Skin of body (tissue), 2 donors: ENCODE data around the gene MACROH2A2. TPM values are rescaled to one million over a fixed set of nuclear protein-coding genes. Genes with fewer than 3 reads are reported as not detected.
"Not testable (repeated sequence)": the region's sequence is repeated elsewhere in the genome, so short reads cannot be mapped to it uniquely, and the experiment has no call there.

ENCODE experiments used
- DNase-seq: peaks from one replicate; lab custom pipeline; 2025; lab: John Stamatoyannopoulos, UW
- total RNA-seq: library from RNA; depleted of rRNA; stranded (reverse); fragments of >200 nt; gene quantifications from one replicate; pipeline ENCODE4 v1.2.3, GENCODE V29; 2014

Gene MACROH2A2
- total RNA-seq, 1 donor from 2014 or later = 10.2 TPM

DNA sequence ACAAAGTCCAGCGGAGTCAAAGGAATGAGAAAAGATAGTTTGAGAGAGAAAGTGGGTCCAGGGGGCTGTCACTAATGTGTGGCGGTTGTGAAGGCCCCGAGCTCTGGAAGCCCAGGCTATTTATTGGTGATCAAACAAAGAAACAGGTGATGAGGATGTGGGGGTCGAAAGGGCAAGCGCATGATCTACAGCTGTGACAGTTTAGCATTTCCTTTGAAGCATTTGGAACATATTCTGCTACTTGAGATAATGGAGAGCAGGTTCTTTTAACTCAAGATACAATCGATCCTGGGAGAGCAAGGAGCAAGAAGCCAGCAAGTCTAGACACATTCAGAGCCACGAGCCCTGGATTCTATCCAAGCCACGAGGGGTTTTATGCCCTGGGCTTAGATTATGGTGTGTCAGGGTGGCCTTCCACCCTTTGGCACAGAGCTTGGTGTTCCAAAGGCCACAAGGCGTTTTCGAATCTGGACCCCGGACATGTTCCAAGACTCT, 48.5 kb downstream of the MACROH2A2 start:
- DNase-seq = not testable (repeated sequence)

DNA sequence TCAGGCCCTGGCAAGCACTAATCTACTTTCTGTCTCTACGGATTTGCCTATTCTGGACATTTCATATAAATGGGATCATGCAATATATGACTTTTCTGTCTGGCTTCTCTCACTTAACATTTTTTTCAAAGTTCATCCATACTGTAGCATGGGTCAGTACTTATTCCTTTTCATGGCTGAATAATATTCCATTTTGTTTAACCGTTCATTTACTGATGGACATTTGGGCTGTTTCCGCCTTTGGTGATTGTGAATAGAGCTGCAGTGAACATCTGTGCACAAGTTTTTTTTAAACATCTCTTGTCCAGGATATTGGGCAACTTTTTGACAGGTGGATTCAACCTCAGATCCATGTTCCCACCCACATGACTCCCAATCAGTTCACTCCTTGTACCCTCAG, 49.0 kb downstream of the MACROH2A2 start:
- DNase-seq = no peak

DNA sequence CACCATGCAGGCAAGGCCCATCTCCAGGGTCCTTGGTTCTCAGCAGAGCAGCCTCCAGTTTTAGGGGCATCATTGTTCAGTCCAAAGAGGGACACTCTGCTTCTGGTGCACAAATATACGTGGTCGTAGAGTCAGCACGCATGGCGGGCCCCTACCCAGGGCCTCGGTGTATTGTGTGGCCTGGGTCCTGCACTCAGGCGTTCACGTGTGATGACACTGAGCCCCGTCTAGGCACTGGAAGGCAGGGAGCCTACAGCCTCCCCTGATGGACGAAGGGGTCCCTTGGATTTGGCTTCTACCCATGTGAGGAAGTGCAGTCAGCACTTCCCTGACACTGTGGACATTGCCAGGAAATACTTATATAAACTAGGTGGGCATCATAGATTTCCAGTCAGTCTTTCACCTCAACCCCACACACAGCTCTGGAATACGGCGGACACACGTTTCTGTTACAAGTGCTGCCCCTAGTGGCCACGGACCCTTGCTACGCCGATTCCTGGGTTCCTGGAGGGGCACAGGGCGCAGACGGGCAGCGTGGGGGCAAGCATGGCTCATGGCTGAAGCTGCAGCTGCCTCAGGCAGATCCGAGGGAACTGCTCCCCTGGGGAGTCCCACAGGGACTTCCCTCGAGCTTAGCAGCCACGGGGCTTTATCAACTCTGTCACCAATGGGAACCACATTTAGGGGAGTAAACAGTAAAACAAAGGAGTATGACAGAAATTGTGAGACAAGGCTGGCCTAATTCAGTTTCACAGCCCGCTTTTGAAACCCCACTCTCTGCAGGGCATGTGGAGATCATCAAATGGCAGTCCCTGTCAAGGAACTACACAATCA, 54.5 kb downstream of the MACROH2A2 start:
- no peak for DNase-seq

DNA sequence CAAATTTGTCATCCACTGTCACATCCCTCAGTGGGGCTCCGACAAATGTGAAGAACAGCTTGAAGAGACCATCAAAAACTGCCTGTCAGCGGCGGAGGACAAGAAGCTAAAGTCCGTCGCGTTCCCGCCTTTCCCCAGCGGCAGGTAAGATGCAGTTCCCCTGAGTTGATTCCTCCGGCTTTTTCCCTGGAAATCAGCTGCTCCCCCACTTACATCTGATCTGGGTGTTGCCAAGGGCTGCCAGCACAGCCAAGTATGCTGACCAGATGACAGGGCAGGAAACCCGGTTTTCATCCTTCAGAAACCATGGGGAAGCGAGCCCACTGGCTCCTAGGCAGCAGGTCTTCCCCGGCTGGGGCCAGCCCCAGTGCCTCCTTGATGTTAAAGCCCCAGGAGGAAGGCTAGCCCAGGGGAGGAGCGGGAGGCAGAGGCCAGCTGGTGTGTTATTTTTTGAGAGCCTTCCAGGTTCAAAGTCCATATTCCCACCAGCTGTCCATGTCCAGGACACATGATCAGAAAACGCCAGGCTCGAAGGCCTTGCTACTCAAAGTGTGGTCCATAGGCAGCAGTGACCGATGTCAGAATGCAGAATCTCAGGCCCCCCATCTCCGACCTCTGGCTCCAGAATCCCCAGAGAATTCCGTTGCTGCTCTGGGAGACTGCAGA, 56.6 kb downstream of the MACROH2A2 start:
- no peak for DNase-seq

DNA sequence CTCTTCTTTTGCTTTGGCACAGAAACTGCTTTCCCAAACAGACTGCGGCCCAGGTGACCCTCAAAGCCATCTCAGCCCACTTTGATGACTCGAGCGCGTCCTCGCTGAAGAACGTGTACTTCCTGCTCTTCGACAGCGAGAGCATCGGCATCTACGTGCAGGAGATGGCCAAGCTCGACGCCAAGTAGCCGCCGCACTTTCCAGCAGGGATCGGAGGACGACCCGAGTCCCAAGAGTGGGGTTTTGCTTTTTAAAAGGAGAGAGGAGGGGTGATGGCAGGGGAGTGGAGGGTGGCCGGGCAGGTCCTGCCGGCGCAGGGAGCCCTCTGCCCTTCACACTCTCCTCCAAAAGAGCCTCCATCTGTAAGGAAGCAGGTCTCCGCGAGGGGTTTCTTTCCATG, 58.9 kb downstream of the MACROH2A2 start:
- DNase-seq = no peak

DNA sequence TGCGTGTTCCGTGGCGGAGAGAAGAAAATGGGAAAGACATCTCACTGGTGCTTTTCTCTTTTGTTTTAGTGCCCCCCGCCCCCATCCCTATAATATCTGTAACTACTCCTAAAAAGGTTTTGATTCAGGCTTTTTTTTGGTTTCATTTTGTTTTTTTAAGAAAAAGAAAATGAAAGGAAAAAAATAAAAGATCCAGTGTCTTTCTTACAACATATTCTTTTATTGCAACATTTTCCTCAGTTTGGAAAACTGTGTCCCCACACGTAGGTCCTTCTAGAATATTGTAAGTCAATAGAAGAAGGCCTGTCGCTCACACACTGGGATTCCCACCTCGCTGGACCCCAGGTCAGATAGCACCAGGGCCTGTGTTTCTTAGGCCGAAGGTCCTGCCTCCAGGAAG, 59.4 kb downstream of the MACROH2A2 start:
- DNase-seq = no peak

DNA sequence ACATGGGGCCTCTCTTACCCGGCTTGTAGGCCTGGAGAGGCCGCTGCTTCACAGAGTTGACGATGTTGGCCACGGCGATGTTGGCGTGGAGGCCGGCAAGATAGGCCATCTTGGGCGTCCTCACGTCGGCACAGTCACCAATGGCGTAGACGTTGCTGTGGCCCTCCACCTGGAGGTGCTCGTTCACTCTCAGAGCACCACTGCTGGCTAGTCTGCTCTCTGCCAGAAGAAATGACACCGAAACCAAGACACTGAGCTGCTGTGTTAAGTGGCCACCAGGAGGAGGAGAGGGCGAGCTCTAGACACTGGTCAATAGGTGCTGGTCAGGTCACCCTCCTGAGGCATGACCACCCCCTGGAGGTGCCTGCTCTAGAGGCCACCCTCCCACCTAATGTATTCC, 62.3 kb downstream of the MACROH2A2 start:
- DNase-seq = no peak

DNA sequence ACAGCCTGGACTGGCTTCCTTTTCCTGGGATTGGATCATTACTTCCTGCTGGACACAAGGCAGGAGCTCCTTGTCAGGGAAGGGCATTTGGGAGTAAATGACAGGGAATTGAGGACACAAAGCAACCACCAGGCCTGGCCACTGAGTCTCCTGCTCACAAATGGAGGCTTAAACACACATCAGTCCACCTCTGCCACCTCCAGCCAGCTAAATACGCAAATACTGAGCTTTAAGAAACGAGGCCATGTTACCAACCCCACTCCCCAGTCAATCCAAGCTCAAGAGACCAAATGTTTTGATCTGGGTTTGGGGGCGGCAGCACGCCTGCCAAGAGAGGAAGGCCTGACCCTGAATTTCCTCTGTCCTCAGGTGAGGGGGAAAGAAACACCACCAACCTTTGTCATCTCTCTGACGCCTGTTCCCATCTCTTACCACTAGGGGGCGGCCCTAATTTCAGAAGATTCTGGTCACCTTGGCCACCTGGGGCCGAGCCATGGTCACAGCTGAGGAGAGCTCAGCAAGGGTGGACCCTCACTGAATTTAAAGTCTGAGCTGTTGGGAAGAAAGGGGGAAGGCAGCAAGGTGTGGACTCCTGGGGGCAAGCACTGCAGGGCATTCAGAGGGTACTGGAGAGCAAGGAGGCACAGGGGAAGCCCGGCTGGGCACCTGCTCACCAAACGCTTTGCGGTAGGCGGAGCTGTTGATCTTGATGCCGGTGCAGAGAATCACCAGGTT, 63.5 kb downstream of the MACROH2A2 start:
- no peak for DNase-seq

DNA sequence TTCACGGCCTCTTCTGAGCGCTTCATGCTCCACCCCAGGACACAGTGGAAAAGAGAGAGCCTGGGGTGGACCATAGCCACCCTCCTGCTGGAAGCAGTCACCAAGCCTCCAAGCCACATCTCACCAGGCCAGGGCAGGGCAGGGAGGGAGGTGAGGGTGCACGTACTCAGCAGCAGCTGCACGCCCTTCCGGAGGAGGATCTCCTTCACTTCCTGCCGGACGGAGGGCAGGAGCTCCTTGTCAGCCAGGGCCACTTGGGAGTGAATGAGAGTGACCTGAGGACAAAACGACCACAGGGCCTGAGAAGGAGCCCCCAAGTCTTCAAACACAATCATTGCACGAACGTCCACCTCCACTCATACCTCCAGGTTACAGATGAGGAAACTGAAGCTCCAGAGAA, 65.0 kb downstream of the MACROH2A2 start:
- no peak for DNase-seq

DNA sequence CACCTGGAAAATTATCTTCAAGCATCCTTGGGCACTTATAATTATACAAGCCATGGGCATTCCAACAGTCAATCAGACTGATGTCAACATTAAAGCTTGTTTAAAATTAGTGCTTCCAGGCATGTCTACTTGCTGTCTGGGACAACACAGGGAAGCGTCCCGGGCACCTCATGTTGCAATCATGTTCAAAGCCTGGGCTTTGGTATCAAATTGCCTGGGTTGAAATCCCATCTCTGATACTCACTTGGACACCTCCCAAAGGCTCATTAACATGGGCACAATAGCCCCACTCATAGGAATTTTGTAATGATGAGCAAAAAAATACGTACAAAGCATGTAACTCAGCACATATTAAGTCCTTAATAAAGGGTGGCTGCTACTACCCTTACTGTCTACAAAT, 65.5 kb downstream of the MACROH2A2 start:
- no peak for DNase-seq

DNA sequence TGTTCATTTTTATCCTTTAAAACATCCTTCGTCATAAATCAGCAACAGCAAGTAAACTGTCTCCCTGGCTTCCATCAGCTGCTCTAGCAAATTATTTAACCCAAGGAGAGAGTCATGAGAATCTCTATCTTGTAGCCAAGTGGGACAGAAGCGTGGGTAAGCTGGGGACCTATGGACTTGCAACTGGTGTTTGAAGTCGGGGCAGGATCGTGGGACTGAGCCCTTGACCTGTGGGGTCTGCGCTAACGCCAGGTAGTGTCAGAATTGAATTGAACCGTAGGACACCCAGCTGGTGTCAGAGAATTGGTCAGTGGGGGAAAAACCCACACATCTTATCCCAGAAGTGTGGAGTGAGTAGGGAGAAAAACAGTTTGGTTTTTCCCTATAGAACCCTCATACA, 66.6 kb downstream of the MACROH2A2 start:
- DNase-seq = no peak

DNA sequence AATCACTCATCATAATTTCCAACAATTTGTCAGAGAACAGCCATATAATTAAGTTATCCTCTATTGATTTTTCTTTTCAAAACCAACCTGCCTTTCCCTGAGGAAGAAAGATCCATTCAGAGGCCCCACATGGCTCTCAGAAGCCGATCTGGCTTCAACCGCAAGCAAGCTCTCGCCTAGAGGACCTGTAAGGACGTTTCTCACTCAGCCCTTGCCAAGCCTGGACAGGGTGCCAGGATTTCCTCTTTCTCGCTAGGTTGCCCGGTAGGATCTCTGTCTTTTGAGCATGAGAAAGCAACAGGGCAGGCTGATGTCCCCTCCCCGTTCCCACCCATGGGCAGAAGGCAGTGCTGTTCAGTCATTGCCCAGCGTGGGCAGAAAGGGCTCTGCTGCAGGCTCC, 67.0 kb downstream of the MACROH2A2 start:
- DNase-seq = no peak

DNA sequence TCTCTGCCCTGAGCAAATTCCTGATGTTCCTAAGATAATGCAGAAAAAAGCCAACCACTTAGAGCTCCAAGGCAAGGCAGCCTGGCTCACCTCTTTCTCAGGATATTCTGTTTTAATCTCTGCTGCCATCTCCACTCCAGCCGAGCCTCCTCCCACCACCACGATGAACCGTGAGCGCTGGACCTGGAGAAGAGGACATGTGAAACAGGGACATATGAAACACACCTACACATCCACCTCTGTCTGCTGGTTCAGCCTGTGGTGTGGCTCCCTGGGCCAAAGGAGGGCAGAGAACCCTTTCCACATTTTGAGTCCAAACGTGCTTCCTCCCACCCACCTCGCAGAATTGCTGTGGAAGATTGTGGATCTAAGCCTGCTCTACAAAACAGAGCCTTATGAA, 67.8 kb downstream of the MACROH2A2 start:
- no peak for DNase-seq

DNA sequence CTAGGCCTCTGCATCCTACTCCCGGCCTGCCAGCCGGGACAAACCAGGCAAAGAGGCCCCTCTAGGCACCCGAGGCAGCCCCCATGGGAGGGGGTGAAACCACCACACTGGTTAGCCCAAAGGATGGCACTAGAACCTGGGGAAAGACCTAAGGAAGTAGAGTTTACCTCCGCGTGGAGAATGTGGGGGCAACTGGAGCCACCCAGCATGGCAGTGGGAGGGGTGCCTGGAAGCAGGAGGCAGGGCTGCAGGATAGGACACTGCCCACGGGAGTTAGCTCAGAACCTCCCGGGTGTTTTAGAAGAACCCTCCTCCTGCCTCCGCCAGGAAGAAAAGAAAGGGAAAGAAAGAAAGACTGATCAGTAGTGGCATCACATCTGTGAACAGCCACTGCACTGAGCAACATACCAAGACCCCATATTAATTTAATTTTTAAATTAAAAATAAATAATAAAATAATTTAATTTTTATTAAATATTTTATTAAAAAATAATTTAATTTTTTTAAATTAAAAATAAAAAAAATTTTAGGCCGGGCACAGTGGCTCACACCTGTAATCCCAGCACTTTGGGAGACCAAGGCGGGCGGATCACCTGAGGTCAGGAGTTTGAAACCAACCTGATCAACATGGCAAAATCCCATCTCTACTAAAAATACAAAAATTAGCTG, 68.8 kb downstream of the MACROH2A2 start:
- no peak for DNase-seq

DNA sequence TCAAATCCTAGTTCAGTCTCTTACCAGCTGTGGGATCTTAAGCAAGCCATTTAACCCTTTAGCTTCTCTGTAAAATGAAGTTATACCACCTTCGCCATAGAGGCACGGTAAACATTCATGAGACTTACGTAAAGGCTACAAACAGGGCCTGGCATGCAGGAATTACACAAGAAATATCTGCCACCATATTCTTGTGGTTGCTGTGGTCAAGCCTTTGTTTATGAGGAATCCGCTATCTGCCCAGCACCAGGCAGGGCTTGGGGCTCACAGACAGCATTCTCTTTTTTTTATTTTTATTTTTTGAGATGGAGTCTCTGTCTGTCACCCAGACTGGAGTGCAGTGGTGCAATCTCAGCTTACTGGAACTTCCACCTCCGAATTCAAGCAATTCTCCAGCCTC, 70.1 kb downstream of the MACROH2A2 start:
- DNase-seq = no peak

DNA sequence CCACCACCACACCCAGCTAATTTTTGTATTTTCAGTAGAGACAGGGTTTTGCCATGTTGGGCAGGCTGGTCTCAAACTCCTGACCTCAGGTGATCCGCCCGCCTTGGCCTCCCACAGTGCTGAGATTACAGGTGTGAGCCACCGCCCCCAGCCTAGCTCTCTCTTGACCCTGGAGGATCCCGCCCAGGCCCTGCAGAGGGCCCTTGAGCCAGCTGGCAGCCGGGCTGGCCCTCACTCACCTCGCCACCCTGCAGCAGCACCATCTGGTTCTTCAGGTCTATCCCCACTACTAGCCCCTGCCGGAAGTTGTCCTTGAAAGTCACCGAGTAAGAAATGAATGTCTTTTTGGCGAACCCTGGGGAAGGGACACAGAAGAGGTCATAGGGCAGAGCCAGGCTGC, 70.5 kb downstream of the MACROH2A2 start:
- not testable (repeated sequence) for DNase-seq

DNA sequence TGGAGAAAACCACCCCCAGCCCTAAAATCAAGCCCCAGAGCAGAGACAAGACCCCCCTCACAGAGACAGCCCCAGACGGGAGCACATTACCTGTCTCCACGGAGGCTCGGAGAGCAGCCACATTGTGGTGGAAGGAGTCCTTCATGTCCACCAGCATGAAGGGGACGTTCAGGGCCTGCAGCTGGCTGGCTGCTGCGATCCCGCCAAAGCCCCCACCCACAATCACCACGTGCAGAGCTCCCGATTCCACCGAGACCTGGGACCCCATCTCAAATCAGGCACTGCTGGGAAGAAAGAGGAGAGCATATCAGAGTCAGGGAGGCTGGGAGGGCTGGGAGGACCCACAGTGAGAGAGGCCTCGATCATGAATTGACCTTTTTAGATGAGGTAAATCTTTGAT, 71.2 kb downstream of the MACROH2A2 start:
- DNase-seq = no peak

DNA sequence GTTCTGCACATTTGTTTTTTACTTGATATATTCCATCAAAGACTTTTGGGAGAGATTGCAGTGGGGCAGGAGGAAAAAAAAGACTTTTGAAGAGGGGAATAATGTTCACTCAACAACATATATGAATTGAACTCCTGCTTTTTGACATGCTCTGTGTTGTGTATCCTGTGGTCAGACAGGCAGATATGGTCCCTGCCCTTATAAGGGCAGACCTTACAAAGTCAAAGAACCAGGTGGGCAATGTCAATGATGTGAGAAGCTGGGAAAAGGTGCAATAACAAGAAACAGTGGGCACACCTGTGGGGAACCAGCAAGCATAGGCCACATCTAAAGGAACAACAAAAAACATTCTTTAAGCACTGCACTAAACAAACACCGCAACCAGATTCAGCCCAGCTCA, 71.8 kb downstream of the MACROH2A2 start:
- no peak for DNase-seq

DNA sequence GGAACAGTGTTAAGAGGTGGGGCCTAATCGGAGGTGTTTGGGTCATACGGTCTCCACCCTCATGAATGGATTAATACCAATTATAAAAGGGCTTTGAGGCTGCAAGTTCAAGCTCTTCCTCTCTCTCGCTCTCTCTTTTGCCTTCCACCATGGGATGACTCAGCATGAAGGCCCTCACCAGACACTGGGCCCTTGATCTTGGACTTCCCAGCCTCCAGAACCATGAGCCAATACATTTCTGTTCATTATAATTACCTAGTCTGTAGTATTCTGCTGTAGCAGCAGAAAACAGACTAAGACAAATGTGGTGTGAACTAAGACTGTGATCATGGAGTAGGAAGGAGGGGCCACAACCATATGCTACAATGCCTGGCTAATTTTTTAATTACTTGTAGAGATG, 72.3 kb downstream of the MACROH2A2 start:
- no peak for DNase-seq

DNA sequence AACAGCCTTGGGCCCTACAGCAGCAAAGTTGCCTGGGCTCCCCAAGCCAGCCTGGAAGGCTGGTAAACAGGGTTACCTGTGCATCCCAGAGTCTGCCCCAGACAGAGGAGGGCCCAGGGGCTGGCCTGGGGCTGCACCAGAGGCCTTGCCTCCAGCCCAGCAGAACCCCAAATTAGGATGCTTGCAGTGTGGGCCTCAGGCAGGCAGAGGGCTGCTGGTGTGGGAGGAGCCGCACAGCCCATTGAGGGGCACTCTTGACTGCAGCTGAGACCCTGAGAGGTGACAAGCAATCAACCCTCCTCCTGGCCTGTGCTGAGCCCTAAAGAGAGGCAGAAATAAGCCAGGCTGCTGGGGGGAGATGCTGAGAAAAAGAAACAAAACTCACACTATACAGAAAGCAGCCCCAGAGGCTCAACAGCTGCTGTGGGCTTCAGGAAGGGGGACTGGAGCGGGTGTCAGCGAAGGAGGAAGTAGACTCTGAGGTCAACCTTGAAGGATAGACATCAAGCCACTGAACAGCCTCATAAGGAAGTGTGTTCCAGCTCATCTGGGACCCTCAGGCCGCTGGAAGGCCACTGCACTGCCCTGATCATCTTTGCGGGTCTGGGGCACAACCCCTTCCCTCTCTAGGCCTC, 73.4 kb downstream of the MACROH2A2 start:
- no peak for DNase-seq

DNA sequence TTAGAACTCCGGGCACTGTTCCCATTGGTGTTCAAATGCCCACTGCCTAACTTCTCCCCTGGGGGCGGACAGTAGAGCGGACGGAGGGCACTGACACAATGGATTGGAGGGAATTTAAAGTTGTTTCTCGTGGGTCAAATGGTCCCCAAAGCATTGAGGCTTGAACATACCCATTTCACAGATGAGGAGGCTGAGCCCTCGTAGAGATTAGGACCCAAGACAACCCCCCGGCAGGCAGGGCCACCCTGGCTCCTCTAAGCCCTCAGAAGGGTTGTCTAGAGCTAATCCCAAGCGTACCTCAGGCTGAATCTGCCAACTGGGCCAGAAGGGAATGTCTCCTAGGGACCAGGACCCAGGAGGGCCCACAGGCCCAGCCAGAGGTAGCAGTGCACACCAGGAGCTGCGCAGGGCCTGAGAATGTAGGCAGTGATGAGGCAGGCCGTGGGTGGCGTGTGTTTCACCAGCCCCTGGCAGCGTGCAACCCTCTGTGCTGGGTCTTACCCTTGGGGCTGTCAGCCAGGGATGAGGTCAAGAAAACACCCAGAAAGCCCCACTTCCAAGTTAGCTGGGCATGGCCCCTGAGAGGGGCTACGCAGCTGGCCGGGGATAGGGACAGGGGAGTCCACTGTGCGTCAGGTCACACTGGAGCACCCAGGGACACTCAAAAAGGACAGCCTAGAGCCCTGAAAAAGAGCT, 74.2 kb downstream of the MACROH2A2 start:
- DNase-seq = no peak
